Smooth muscle cell of the brain vasculature (primary cell): ENCODE data around the gene KRTAP12-1.

Experiments used
- DNase-seq: peaks from one replicate; pipeline ENCODE4 v3.0.0-alpha.2; 2012; ENCODE audit warnings: low read depth, low spot score

The KRTAP12-1 gene

DNA sequence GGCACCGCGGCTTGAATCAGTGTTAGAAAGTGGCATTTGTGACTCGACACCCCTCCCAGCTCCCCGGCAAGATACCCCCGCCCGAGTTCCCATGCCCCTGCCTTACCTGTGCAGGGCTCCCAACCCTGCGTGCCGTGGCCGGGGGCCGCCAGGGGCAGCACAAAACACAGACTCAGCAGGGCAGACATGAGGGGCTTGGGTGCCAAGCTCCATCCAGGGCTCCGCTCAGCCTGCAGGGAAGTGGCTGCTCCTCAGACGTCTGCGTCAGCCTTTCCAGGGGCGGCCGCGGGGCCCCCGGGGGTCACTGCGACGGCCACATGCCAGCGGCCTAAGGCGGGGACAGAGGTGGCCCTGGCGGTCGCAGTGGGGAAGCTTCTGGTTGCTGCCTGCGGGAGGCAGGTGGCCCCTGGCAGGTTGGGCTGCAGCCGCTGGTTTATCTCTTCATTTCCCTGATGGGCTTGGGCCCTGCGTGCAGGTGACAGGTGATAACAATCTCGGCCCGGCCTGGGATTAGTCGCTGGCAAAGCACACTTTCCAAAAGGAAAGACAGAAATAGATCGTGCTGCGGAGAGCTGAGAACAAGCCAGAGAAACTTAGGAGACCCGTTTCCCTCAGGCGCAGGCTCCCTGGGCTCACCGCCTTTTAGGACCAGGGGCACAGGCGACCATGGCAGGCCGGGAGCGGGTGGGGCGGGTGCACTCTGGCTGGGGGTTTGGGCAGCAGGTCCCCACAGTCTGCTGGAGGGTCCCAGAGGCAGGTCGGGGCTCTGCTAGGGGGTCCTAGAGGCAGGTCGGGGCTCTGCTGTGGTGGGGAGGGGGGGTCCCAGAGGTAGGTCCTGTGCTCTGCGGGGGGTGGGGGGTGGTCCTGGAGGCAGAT lies 29.6 kb upstream of the KRTAP12-1 start, which contains the start of gene TSPEAR:
Gene TSPEAR, minus strand, starts transcription at position 246 of the 876 bp plus-strand sequence. Its CDS starts 58 bp downstream, at position 188.
- no peak for DNase-seq

DNA sequence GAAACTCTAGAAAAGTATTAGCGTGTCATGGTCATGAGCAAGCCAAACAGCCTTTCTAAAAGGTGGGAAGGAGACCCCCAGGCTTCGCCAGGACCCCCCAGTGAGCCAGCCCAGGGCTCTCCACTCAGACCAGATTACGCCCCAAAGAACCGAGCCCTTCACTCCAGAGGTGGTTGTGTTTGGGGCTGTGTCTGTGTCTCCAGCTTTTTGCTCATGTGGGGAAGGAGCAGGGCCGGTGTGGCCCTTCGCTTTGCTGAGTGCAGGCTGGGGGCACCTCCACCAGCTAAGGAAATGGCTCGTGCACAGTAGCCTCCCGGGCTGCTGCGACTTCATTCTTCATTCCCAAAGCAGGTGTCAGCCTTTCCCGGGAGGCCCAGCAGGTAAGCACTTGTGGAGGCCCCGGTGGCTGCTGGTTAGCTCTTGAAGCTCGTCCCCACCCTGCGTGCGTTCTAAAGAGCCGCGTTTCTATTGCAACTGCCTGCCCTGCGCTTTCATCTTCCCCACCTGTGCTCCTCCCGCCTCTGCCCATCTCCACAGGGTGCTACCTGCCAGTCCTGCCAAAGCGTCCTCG lies 28.9 kb upstream of the KRTAP12-1 start:
- no peak for DNase-seq

DNA sequence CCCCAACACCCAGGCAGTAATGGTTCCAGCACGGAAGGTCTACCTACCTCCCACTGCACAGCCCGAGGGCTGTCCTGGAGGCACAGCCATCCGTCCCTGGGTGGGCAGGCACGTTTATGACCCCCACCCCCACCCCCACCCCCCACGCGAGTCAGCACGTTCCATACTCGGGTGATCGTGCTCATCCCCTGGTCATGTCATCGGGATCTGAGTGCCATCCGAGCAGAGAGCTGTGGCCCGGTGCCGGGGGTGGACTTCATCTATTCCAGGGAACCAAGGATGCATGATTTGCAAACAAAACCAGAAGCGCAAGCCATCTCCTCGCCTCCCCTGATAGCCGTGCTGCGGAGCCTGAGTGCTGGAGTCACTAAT lies 28.3 kb upstream of the KRTAP12-1 start:
- no peak for DNase-seq

DNA sequence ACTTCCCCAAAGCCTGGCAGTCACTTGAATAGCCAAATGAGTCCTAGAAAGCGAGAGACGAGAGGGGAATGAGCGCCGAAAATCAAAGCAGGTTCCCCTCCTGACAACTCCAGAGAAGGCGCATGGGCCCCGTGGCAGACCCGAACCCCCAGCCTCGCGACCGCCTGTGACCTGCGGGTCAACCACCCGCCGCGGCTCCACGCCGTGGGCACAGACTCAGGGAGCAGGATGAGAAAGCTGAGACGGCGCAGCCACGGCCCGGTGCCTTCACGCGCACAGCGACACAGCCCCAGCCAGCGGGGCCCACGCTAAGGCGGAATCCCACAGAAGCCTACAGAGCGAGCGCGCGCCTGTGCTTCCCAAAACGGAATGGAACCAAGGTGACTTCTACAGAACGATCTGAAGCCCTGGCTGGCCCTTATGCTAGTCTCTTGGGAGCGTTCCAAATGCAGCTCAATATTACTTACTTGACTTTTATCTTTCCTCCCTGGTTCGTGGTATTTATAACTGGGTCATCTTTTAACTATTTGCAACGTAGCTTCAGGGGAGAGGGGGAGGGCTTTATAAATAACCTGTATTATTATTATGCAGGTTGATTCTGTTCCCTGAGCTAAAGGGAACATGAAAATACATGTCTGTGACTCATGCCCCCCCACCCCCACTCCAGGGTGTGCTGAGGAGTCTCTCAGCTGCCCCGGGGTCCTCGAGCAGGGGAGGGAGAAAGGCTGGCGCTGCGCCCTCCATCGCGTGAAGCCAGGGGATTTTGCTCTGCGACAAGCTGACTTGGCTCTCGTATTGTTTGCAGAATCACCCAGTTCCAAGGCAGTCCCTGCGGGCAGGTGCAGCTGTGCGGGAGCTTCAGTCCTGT lies 27.7 kb upstream of the KRTAP12-1 start:
- DNase-seq = no peak

DNA sequence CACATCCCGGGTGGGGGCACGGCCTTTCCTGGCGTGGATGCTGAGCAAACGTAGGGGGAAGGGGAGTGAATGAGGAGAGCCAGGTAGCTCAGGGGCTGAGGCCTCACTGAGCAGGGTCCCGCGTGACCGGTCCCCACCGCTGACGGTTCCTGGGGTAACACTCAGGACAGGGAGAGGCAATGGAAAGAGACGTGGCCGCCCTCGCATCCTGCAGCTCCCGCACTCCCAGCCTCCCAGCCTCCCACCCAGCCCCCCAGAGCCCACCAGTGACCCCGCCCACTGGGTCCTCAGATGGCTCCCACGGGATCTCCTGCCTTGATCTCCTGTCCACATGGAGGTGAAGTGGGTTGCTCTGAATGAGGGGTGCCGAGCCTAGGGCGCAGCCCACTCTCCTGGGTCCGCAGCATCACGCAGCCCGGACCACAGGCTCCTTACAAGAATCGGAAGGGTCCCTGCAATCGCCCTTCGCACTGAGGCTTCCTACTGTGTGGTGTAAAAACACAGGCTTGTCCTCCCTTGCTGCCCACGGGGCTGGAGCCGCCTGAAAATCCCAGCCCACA lies 27.0 kb upstream of the KRTAP12-1 start:
- DNase-seq = no peak

DNA sequence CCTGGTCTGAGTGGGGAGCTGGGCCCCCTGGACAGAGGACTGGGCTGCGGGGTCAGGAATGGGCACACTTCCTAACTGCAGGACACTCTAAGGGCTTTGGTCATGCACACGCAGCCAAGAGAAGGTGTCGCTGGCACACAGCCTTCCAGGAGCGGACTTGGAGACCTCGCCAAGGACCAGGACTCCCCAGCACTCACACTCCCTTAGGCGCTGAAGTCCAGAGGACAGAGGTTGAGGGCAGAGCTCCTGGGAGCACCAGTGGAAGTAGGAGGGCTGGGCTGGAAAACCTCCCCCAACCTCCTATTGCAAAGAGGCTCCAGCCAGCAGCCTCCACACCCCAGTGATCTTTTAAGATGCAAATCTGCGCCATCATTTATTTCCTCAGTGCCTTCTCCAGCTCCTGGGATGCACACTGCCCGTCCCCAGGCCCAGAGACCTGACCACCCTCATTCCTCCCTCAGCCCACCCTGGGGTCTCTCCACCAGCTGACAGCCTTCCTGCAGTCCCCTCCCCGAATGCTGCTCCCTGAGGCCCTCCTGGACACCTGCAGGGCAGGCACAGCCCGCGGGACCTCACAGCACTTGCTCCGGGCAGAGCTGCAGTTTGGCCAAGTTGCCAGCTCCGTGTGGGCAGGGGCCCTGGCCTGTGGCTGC lies 26.4 kb upstream of the KRTAP12-1 start:
- DNase-seq = no peak

DNA sequence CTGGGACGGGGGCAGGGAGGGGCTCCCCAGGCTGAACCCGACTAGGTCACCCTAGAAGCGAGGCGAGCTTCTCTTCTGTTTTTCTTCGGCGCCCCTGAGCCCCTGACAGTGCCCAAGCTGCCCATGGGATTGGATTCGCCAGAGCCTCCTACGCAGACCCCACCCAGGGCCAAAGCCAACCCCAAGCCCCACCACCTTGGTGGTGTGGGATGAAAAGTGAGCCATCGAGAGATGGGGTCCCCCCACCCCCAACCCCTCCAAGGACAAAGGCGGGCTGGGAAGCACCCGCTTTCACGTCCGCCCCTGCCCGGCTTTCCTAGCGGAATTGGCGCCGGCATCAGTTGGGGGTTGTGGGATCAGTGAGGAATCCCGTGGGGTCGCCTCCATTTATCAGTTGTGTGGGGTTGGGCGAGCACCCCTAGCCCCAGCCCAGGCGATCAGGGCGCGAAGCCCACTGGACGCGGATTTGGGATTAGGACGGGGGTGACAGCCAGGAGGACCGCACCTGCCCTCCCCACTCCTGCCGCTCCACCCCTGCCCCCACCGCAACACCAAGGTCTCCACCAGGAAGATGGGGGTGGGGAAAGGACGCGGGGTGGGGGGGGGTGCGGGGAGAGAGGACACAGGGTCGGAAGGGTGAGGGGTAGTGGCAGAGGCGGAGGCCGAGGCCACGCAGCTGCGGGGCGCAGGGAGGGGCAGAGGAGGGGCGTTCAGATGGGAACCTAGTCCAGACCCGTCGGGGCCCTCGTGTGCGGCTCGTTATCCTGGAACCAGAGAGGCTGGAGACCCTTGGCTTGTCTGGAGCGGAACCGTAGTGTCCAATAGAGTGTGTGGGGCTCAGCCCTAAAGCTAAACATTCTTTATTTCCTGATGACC lies 25.0 kb upstream of the KRTAP12-1 start:
- no peak for DNase-seq

DNA sequence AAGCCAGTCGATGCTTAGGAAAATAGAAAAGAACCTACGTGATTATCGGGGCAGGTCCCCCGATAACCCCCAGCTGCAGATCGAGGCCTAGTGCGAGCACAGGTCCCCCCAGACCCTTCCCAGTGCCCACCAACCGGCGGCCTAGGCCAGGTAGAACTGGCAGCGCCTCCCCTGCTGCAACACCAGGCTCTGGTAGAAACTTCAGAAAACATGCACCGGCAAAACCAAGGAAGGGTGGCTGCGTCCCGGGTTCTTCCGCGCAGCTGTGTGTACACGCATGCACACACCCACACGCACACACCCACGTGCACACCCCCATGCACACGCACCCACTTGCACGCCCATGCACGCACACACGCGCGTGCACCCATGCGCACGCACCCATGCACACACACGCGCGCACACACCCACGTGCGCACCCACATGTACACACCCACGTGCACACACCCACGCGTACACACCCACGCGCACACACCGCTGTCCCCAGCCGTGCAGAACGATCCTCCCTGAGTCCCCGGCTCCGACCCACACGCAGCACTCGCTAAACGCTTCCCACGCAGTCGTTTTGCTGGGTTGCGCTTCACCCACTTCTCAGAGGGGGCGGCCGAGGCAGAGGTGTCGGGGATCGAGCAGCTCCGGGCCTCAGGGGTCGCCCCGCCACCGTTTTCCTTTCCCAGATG lies 24.2 kb upstream of the KRTAP12-1 start:
- no peak for DNase-seq

DNA sequence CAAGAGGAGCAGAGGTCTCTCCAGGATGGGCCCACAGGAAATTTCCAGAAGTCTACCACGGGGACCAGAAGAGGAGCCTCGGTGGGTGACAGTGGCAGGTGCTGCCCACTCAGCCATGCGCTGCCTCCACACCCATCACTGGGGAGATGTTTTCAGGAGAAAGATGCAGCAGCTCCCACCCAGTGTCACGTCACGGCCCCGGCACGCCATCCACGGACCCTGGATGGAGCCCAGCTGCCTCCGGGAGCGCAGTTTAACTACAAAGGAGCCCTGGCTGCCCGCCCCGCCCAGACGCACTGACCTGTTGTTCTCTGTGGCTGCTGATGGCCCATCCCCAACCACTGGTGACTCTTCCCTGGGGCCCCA lies 22.7 kb upstream of the KRTAP12-1 start:
- no peak for DNase-seq

DNA sequence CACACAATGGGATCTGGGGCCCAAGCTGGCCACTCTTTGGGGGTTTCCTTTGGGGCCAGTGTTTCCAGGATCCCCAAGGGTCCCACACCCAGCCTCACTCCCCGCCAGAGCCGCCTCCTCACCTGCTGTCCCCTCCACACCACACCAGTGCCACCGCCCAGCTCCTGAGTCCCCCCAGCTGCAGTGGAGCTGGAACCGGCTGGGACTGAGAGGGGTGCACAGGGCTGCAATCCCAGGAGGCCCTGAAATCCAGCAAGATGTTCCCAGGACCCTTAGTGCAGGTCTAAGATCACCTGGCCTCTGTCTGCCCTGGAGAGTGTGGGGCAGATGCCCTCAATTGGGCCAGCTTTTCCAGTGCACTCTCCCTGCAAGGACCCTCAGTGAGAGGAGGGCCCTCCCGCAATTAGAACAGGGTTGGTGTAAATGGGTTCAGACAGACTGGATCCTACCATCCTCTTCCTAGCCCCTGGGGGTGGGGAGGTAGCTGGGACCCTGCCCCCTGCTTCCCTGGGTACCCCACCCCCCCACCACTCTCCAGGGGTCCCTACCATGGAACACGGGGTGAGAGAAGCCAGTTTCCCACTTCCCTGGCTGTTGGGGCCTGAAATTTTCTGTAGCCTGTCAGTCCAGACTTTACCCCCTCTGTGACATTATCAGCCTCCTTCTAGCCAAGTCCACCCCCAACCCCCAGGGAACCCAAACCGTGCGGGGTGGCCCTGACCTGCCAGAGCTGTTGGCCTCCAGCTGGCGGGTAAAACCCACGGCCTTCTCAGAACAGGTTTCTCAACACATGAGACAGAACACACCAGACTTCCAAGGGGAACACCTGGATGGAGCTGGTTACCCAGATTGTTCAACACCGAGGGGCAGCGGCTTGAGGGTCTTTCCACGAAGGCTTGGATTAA lies 22.0 kb upstream of the KRTAP12-1 start:
- DNase-seq = no peak

DNA sequence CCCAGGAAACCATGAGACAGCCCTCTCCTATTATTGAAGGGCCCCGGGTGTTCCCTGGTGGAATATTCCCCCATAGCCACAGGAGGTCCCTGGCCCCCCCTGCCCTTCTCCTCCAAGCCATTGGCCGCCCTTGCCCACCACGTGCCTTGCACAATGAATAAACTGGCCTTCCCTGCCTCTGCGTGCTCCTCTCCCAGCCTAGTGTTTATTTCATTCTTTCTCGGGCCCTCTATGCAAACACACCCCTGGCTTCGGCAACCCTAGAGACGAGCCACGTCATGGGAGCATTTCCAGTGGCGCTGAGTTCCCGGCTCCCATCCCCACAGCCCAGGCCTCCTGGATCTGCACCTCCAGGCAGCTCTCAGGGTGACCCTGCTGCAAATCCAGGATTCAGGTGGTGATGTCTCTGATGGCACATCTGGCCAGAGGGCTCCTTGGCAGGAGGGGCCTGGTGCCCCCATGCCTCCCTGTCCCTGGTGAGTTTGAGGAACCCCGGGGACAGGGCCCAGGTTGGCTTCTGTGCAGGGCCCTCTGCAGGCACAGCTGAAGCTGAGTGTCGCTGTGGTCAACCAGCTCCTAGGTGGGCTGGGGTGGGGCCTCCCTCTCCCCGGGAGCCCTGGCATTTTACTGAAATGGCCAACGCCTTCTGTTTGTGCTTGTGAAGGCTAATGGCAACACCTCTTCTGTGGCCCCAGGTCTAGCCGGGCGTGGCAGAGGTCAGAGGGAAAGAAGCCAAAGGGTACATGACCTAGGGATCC lies 21.2 kb upstream of the KRTAP12-1 start:
- no peak for DNase-seq

DNA sequence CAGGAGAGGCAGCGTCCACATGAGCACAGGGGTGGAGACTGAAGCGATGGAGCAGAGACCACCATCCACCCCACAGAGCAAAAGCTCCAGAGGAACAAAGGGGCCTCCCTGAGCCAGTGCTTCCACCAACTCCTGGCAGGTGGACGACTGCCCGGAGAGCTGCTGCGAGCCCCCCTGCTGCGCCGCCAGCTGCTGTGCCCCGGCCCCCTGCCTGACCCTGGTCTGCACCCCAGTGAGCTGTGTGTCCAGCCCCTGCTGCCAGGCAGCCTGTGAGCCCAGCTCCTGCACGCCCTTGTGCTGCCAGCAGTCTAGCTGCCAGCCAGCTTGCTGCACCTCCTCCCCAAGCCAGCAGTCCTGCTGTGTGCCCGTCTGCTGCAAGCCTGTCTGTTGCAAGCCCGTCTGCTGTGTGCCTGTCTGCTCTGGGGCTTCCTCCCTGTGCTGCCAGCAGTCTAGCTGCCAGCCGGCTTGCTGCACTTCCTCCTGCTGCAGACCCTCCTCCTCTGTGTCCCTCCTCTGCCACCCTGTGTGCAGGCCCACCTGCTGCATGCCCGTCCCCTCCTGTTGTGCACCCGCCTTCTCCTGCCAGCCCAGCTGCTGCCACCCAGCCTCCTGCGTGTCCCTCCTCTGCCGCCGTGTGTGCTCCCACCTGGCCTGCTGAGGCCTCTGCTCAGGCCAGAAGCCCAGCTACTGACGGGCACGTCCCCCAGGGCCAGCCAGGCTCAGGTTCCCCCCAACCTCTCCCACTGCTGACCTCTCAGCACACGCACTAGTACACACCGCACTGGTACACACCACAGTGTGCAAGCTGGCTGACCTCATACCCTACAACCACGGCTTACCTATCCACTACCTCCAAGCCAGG lies 20.4 kb upstream of the KRTAP12-1 start:
- no peak for DNase-seq

DNA sequence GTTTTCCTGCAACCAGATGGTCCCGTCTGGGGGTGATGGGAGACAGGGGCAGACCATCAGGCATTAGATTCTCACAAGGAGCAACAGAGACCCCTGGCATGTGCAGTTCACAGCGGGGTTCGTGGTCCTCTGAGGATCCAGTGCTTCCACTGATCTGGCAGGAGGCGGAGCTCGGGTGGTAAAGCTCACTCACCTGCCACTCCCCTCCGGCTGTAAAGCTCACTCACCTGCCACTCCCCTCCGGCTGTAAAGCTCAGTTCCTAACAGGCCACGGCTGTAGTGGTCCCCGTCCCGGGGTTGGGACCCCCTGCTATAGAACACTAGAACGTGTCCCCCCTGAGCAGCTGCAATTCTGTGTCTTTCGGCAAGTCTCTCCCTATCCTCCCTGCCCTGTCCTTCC lies 19.6 kb upstream of the KRTAP12-1 start:
- no peak for DNase-seq

DNA sequence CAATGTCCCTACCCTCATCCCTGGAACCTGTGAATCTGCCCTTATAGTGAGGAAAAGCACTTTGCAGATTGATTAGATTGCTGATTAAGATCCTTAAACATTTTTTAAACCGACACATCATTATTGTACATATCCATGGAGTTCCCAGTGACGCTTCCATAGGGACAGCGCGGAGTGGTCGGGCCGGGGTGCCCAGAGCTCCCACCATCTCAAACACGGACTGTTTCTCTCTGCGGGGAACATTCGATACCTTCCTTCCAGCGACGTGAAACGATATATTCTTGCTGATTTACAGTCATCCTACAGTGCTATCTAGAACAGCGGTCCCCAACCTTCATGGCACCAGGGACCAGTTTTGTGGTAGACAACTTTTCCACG lies 19.0 kb upstream of the KRTAP12-1 start:
- DNase-seq = no peak

DNA sequence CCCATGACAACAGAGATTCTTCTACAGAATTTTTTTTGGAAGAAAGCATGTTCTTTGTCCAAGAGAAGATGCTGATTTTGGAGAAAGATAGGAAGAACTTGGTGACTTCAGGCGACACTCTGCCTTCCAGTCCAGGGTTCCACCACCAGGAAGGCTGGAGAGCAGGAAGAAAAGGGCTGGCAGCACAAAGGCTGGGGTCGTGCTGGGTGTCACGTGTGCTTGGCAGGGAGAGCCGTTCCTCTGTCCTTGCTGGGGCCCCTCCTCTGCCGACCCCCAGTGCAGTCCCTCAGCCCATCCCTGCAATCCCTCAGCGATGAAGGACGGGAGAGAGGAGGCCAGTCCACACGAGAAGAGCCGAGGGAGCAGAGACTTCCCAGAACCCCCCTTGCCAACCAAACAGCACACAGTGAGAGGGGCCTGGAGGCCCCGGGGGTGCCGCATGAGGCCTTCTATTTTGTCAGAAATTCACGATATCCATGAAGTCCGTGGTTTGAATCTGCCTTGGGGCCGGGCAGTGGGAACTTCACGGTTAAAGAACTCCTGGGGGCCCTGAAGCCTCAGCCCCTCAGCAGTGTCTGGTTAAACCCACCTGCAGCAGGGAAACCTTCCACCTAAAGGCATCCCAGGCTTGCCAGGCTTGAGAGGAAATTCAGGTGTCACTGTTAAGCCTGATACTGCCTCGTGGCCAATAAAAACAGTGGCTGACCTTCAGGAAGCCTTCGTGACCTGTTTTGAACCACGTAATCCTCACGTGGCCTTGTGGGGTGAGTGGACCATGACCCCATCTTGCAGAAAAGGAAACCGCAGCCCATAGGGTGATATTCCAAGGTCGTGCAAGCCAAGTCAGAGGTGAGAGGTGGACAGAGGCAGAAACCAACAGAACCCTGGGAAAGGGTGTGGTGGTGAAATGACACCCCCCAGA lies 18.4 kb upstream of the KRTAP12-1 start:
- no peak for DNase-seq

DNA sequence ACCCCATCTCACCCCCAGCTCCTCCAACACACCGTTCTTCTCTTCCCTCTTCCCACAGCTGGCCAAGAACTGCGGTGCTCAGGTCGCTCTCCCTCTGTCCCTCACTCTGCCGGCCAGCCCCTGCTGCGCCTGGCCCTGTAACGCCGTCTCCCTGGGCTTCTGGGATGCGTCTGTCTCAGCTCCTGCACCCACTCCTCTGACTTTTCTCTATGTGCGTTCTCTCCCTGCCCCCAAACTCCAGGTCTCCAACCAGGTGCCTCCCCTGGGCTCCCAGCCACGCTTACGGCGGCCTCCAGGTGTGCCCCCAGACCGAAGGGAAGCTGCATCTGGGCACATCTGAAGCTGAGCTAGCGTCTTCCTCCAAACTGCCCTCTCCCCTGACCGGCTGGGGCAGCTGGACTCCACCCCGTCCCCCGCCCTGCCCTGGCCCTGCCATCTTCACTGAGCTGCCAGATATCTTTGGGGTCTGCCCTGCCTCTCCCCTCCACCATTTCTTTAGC lies 17.6 kb upstream of the KRTAP12-1 start:
- no peak for DNase-seq
